NCI-H526 treated with DMSO at 0.1 percent for 48 hours (cell line): Measurements from ENCODE around the gene BICD1.

Experiments
- DNase-seq: peaks from one replicate; lab custom pipeline; 2025; lab: John Stamatoyannopoulos, UW

The BICD1 gene

DNA sequence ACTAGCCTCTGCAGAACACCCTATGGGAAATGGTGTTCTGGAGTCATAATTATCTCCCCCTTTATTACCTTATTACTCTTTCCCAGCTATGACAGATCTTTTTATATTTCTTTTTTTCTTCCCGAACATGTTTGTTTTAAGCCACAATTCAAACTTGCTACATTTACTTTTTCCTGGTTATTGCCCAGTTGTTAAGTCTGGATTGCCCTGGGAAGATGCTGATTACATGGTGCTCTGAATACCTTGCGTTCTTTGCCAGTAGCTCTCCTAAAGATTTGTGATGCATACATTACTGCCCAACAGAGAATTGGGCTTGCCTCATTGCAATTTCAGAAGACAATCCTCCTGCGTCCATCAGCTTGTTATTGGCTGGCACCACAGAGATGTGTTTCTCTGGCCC lies 174.5 kb downstream of the BICD1 start:
- DNase-seq, result no peak

DNA sequence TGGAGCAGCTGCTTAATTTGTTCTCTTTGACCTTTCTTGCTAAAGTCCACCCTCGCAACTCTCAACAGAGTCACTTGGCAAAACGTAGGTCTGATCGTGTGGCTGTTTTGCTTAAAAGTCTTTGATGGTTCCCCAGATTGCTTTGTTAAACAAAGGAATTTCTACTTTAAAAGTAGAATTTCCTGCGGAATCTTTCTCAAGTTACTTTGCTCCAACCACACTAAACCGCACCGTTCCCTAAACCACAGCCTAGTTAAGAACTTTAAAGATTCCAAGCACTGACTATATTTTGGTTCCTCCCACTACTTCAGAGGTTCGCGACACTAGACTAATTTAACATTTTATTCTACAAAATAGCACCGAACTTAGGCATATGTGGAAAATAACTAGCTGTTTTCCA lies 177.9 kb downstream of the BICD1 start:
- DNase-seq, result no peak

DNA sequence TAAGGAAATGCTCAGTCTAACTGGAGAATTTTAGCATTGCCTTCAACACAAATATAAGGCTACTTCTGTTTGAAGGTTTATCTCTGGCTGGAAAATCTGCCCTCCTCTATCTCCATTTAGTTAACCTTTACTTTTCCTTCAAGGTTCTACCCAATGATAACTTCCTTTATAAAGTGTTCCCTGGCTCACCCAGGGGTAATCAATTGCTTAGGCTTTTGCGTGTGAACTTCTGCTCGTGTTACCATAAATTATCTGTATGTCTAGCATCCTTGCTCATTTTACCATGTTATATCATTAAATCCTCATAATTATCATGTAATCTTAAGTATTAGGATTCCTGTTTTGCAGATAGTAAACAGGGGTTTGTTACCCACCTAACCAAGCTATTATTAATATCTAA lies 178.4 kb downstream of the BICD1 start:
- DNase-seq, result no peak

DNA sequence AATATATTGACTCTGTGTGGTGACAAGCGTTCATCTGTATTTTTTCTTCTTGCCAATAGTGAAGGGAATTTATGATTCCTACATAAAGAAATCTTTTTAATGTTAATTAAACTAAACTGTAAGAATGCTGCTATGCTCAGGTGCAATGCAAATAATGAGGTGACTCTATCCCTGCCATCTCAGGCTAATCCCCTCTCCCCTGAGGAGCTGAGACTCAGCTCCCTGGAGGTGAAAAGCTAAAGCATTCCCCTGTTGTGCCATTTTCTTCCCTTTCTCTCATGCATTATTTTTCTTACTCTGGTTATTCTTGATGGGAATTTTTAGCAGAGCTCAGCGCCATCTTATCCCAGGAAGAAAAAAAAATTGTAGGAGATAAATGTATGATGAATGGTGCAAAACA lies 178.8 kb downstream of the BICD1 start:
- no peak for DNase-seq

DNA sequence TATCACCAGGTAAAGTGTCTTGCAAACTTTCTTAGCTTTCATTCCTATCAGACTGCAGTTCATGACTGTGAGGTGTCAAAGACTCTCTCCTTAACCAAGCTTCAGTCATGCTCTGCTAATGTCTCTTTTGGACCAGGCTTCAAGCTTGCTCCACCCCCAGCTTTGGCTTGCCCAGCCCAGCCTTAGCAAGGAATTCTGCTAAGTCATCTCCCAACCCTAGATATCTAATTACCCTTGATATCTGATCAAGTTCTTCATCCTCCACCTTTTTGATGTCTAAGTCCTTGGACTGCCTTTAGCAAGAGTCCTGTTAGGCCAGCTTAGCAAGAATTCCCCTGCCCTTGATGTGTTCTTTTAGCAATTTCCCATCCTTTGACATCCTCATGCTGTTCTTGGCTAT lies 183.8 kb downstream of the BICD1 start:
- DNase-seq, result no peak

DNA sequence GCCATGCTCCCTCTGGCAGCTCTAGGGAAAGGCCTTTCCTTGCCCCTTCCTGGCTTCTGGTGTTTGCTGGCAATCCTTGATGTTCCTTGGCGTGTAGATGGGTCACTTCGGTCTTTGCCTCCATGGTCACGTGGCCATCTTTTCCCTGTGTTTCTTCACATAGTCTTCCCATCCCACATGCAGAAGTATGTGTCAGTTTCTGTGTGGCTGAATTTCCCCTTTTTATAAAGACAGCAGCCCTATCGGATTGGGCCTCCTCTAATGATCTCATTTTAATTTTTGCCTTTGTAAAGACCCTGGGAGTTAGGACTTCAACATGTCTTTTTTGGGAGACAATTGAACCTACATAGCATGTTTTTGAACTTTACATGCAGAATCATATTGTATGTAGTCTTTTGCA lies 185.5 kb downstream of the BICD1 start:
- no peak for DNase-seq

DNA sequence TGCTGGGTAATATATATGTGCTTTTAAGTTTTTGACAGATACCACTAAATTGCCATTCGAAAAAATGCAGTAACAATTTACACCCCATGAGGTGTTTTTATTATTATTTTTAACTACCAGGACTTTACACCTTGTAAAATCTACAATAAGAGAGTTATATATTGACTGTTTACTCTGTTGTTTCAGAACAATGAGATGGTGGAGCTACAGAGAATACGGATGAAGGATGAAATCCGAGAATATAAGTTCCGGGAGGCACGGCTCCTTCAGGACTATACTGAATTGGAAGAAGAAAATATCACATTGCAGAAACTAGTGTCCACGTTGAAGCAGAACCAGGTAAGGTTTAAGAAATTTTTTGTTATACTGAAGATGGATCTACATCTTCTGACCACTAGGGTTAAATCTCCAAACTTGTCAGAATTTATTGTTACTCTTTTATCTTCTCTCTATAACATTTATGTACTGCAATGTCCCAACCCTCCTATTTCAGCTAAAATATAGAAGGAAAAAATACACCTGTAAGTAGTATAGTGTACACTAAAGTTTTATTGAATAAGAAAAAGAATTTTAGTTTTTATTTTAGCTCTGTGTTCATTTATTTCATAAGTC lies 187.3 kb downstream of the BICD1 start:
- no peak for DNase-seq

DNA sequence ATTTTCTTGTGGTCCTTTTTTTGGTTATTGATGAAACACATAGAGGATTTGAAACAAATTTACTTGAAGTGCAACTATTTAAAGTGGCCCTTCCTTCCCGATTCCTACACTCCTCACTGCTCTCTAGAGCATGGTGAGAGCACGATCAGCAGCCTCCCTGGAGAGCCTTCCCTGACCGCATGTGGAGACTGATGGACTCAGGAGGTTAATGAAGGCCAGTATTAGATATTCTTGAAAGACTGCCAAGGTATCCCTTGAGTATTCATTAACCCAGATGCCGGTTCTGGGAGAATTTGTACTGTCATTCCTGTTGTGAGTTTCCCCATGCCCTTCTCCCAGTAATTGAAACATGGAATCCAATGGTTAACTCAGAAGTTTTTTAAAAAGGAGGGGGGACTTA lies 189.9 kb downstream of the BICD1 start:
- DNase-seq, result no peak

DNA sequence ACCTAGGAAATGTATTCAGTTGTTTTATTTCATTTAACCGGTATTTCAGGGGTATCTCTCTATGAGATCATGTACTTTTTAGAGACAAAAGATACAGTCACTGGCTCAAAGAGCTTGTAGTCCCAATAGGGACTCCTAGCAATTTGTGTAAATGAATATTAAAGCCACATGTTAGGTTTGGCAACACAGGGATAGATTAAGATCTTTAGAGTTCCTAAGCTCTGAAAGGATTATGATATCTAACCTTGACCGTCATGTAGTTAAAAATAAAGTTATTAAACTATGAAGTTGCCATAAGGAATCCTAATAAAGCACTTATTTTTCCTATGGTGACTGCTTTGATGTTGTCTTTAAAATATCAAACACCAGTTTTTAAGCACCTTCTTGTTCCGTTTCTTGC lies 192.3 kb downstream of the BICD1 start:
- no peak for DNase-seq

DNA sequence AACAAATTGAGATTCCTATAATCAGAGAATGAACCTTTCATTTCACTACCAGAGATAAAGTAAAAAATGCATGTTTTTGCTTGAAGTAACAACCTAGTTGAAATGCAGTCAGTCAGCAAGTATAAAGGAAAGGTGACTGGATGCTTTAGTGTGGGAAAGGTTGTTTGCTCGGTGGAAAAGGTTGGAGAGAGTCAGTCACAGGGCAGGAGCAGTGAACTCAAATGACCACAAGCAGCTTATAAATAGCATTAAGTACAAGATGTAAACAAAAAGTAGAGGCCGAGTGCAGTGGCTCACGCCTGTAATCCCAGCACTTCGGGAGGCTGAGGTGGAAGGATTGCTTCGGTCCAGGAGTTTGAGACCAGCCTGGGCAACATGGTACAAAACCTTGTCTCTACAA lies 194.6 kb downstream of the BICD1 start:
- no peak for DNase-seq

DNA sequence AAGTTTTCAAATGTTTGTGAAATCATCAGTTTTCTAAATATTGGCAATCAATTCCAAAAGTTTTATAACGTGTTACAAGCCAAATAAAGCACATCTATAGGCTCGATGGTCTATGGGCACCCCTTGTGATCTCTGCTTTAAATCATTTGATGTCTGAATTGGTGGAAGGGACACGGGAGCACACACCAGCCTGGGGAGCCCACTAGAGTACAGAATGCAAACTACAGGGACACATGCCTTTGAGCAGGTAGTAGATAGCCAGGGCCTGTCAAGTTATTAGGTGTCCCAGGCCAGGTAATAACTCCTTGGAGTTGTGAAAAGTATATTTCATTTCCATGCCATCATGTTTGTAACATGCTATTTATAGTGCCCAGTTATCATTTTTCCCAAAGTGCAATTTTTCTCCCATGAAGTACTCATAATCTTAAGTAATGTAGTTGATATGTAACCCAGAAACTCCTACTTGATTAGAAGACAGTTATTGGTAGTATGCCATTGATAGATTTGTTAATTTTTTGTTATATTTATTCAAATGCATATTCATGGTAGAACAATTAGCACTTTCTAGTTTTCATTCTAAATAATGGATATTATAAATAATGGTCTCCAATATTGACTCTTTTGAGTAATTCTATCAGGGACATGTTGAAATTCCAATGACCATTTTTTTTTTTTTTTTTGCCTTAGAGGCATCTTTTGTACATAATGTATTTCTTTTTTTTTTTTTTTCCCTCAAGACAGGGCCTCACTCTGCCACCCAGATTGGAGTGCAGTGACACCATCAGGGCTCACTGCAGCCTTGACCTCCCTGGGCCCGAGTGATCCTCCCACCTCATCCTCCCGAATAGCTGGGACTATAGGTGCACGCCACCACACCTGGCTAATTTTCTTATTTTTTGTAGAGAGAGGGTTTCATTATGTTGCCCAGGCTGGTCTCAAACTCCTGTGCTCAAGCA lies 195.8 kb downstream of the BICD1 start:
- no peak for DNase-seq

DNA sequence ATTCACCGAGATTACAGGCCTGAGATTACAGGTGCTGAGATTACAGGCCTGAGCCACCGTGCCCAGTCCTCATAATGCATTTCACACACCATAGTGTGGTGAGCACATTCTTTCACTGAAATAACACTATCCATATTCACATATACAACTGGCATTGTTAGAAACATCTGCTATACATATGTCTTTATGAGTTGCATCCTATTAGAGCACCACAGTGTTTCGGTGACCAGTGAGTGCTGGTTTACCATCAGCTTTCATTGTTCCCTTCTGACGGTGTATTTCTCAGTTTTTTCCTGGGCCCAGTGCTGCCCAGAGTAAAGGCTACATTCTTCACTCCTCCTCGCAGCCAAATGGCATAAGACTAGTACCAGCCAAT lies 196.5 kb downstream of the BICD1 start:
- DNase-seq, result no peak

DNA sequence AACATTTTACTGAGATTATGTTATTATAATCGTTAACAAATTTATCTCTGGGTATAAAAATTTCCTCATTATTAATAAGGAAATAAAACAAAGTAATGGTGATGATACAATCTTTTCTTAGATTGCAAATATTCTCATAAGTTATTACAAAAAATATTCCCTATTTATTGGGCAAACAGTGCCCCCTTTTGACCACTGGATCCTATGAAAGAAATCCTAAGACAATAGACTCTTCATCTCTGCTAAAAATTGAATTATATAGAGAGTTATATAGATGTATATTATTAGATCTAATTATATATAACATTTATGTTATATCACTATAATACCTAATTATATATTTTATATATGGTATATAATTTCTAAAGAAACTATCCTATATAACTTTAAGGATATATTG lies 198.5 kb downstream of the BICD1 start:
- no peak for DNase-seq

DNA sequence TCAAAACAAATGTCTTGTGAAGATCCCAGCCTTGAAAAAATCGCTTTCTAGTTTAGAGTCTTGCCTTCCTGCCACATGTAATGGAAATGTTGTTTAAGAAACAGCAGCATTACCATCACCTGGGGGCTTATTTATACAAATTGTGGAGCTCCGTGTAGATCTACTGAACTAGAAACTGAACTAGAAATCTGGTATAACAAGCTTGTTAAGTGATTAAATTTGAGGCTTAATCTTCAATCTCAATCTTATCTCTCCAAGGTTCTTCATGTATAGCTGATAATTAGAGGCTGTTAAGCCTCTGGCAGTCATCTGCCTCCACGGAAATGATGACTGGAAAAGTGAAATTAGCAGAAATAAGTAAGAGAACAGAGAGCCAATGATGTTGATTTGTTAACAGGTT lies 200.7 kb downstream of the BICD1 start:
- DNase-seq, result no peak

DNA sequence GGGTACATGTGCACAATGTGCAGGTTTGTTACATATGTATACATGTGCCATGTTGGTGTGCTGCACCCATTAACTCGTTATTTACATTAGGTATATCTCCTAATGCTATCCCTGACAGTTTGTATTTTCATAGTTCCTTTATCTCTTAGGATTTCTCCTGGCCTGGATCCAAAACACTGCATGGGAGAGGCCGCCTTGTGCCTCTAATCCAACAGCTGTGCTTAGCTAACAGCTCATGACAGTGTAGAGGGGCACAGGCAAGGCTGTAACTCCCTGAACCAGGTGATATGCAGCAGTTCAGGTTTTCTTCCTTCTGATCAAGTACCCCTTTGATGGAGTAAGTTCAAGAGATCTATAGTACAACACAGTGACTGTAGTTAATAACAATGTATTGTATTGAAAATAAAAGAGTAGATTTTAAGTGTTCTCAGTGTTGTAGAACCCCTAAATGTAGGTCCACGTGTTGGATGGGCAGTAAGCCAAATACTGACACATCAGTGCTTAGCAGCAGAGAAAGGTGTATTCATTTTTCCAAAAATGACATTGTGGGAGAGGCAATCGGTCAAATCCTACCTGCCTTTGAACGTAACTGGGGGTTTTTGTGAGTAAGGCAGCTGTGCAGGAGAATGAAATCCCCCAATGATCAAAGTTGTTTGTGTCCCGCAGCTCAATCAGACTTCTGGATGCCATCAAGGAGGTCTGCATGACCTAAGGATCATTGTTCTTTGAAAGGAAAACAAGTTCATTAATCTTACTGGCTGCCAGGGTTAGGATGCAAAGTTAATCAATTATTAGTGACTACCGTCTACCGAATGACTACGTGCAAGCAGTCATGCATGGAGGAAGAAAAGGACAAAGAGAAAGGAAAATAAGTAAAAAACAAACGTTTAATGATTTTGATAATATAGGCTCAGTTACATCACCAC lies 203.4 kb downstream of the BICD1 start:
- DNase-seq, result no peak

DNA sequence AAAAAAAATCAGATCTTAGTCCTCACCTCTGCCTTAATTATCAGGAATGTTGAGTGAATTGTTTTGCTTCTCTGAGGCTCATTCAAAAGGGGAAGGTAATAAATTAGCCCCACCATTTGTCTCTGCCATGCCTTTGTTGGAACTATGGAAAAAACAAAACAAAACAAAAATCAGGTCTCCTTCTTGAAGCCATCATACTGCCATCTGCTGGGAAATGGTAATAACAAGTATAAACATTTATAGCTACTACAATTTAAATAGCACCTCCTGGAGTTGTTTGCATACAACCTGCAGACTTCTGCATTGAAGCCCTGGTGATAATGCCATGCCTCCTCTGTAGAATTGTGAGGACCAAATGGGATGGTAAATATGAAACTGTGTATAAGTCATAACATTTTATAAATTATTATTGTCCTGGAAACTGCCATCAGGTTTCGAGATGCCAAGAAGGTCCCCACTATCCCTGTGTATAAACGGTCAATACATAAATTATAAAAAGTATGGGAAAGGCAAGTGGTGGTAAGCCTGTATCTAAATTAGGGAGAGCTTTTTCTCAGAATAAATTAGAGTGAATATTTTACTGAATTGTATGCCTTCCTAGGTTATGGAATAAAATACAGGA lies 205.5 kb downstream of the BICD1 start:
- DNase-seq, result peak; percentile 68

DNA sequence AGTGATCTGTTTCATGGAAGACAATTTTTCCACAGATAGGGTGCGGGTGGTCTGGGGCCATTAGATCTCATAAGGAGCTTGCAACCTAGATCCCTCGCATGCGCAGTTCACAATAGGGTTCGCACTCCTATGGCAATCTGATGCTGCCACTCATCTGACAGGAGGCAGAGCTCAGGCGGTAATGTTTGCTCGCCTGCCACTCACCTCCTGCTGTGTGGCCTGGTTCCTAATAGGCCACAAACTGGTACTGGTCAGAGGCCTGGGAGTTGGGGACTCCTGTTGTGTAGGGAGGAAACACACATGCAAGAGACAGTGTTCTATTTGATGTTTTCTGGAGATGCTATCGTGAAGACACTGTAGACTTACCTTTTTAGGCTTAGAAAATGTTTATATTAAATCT lies 215.7 kb downstream of the BICD1 start:
- no peak for DNase-seq

DNA sequence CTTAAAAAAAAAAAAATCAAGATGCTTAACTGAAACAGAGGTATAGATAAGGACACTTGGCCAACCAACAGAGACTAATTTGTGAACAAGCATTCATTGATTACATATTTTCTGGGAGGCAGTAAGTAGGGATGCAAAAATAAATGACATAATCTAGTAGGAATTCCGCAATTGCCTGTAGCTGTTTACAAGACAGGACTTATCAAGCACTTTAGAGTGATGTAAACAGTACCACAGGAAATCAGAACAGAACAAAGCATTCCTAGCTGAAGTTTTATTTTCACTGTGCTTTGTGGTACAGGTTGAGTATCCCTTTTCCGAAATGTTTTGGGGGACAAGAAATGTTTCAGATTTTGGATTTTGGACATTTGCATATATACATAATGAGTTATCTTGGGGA lies 224.5 kb downstream of the BICD1 start:
- DNase-seq, result no peak

DNA sequence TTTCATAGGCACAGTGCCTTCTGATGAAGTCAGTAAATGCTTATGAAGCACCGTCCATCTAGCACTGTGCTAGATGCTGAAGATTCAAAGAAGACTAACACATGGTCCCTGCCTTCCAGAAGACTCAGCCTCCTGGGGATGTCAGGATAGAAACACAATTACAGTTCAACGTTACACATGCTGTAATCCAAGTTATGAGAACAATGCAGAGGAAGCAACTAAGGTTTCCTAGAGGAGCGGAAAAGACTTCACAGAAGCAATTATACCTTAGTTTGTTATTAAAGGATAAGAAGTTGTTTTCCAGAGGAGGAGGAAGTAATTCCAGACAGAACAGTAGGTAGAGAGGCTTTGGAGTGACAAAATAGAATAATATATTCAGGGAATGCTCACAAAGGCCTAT lies 225.8 kb downstream of the BICD1 start:
- DNase-seq, result no peak

DNA sequence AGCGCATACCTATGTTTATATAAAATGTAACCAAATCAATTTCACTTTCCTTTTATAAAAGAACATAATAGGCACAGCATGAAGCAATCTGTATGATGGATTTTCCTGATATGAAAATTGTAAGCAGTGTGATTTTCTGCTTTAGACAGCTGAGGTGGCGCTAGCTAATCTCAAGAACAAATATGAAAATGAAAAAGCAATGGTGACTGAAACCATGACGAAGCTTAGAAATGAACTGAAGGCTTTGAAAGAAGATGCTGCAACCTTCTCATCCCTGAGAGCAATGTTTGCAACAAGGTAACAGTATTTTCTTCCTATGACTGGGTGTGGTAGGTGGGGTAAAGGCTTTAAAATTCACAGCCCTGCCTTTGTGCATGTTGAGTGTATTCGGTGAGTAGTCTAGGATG lies 227.7 kb downstream of the BICD1 start:
- DNase-seq, result no peak

DNA sequence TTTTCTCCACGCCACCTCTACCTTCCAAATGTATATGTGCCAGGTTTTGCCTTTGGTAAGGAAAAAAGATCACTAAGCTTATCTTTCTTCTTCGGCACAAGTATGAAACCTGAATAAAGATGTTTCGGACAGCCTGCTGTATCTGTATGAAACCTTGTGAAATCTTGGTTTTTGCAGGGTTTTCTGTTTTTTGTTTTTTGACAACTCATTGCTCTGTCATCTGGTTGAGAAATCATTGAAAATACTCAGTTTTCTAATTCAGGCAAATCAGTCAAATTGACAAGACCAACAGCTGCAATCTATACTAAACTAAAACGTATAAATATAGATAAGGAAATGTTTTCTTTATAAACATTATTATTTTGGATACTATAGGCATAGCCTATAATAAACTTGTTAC lies 229.6 kb downstream of the BICD1 start:
- no peak for DNase-seq

DNA sequence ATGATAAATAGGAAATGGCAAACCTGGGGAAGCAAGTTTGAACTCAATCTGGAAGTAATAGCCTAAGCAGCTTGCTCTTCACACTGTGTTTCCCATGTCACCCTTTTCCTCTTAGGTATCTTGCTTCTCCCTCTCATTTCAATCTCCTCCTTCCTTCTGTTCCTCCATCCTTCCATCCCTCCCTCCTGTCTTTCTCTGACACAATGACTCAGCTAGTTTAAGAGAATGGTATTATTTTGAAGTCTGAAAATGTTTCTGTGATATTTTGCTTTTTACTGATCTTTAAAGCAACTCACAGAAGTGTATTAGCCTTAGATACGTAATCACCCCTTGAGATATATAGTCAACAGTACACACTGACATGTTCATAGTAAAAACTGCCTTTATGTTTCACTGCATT lies 236.8 kb downstream of the BICD1 start:
- DNase-seq, result no peak
